Measurements from ENCODE around the gene CEBPA.
A peak's percentile ranks its signal among the peaks of the same experiment; 100 is the strongest.
"Not testable (repeated sequence)": the region's sequence is repeated elsewhere in the genome, so short reads cannot be mapped to it uniquely, and the experiment has no call there.

Gene CEBPA

DNA sequence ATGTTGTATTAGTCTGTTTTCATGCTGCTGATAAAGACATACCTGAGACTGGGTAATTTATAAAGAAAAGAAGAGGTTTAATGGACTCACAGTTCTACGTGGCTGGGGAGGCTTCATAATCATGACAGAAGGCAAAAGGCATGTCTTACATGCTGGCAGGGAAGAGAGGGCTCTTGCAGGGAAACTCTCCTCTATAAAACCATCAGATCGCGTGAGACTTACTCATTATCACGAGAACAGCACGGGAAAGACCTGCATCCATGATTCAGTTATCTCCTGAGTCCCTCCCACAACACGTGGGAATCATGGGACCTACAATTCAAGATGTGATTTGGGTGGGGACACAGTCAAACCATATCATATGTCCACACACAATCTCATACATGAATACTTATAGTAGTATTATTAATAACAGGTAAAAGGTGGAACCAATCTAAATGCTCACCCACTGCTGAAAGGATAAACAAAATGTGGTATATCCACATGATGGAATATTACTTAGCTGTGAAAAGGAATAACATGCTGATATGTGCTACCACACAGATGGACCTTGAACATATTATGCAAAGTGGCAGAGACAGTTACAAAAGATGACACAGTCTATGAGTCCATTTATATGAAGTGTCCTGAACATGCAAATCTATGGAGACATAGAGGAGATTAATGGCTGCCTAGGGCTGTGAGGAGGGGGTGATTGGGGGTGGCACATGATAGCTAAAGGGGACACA, 20.9 kb upstream of the CEBPA start:
- no peak for DNase-seq

- no peak for DNase-seq
Measured at GRCh38 chr19:33320636-33321035, 18.3 kb upstream of the CEBPA start.

DNA sequence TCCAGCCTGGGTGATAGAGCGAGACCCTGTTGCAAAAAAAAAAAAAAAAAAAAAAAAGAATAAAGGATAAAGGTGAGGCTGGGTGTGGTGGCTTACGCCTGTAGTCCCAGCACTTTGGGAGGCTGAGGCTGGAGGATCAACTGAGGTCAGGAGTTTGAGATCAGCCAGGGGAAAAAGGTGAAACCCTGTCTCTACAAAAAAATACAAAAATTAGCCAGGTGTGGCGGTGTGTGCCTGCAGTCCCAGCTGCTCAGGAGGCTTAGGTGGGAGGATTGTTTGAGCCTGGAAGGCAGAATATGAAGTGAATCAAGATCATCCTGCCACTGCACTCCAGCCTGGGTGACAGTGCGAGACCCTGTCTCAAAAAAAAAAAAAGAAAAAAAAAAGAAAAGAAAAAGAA, 15.7 kb upstream of the CEBPA start:
- not testable (repeated sequence) for DNase-seq

DNA sequence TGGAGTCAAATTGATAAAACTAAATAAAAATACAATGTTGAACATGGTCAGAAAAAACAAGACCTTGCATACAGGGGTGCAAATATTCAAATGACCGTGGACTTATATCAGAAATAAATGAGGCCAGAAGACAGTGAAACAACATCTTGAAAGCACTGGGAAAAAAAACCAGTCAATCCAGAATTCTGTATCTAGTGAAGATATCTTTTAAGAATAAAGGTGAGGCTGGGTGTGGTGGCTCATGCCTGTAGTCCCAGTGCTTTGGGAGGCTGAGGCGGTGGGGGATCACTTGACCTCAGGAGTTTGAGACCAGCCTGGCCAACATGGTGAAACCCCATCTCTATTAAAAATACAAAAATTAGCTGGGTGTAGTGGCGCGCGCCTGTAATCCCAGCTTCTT, 15.2 kb upstream of the CEBPA start:
- no peak for DNase-seq

- no peak for DNase-seq
Measured at GRCh38 chr19:33316541-33317264, 14.4 kb upstream of the CEBPA start.

- DNase-seq, result not testable (repeated sequence)
Measured at GRCh38 chr19:33312808-33313207, 10.5 kb upstream of the CEBPA start.

GRCh38 chr19:33312065-33312464, 9.7 kb upstream of the CEBPA start:
- no peak for DNase-seq

DNA sequence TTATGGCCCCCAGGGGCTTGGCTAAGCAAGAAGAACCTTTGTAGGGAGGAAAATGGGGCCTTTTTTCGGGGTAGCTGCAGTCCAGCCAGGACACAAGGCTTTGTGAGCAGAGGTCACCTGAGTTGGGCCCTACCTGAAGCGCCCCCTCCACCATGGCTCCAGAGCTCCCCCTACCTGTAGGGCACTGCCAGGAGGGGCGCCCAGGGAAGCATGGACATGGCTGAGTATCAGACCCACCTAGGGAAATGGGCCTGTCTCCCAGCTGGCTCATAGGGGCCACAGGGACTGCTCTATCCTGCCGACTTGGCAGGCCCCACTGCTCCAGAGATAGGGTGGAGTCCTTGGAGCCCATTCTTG, 9.0 kb upstream of the CEBPA start:
- DNase-seq, result no peak

GRCh38 chr19:33310606-33311325, 8.4 kb upstream of the CEBPA start:
- no peak for DNase-seq

- DNase-seq, result no peak
Measured at GRCh38 chr19:33309826-33310225, 7.5 kb upstream of the CEBPA start.

GRCh38 chr19:33306853-33307792, 4.8 kb upstream of the CEBPA start:
- DNase-seq, result no peak

DNA sequence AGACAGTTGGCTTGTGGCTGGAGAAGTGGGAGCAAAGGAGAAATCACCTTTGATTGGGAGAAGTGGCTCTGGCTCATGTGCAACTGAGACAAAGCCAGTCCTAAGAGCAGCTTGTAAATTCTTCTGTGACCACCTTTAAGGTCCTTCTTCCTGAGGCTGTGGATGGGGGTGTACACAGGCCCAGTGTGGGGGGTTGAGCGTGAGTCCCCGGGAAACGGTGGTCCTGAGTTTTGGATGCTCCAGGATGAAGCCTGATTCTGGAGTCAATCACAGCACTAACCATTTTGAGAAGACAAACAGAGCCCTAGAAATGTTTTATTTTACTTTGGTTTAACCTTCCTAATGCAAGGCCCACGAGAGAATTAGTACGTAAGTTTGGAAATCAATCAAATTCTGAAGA, 3.9 kb upstream of the CEBPA start:
- no peak for DNase-seq

DNA sequence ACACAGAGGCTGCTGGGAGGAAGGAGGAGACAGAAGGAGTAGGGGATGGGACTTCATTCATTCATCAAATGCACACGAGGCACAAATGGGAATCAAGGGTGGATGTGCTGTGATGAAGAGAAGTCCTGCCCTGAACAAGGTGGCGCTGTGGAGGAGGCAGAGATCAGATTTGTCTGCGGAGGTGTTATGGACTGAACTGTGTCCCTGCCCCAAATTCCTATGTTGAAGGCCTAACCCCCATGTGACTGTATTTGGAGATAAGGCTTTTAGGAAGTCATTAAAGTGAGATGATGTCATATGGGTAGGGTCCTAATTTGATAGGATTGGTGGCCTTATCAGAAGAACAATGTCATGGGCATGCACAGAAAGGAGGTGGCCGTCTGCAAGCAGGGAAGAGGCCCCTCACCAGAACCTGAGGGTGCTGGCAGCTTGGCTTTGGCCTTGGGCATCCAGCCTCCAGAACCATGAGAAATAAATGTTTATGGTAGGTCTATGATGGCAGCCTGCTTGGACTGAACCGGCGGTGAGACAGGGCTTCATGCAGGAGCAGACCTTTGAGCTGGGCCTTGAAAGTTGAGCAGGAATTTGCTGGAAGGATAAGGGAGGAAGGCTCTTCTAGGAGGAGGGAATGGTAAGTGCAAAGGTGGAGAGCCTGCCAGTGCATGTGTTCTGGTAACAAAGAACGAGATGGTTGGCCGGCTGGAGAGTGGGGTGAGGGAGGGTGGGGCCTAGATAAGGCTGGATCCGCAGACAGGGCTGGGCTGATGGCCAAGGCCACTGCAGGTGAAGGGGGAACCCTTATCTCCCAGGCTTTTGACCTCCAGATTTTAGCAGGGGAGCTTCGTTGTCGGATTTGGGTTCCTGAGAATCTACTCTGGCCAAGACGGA, 2.7 kb upstream of the CEBPA start:
- DNase-seq, result no peak

DNA sequence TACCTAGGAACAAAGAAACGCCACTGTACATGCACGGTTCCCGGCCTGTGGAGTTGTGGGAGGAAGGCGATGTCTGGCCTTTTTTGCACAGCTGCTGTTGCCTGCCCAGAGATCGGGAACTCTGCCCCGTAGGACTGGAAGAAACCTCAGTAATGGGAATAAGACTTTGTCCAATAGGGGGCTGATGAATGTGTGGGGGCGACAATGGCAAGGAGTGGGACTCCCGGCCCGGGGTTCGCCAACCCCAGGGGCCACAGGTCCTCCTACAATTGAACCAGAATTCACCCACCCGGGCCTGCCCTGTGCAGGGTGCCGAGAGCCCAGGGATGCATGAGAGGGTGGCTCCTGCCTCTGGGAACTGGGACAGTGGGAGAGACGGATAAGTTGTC, 2.0 kb upstream of the CEBPA start:
- DNase-seq, result no peak

DNA sequence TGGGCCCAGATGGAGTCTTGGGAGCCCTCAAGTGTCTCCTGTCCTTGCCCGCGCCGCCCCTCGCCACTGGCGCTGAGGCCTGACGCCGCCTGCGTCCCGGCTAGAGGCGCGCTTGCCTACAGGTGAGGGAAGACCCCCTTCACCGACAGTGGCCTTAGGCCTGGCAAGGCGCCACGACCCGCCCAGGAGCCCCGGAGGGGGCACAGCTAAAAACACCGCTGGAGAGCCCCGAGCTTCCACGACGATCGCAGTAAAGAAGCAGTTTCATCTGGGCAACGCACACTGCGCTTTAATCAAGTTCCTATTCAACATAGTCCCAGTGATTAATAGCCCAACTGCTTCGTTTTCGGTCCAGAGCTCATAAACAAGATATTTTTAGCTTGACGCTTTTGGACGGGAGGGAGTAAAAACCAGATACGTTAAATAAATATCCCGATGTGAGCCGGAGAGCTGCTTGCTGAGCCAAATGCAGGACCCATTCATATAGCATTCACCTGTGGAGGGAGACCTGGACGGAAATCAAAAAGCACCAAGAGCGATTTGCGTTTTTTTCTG, 1.5 kb upstream of the CEBPA start:
- no peak for DNase-seq

DNA sequence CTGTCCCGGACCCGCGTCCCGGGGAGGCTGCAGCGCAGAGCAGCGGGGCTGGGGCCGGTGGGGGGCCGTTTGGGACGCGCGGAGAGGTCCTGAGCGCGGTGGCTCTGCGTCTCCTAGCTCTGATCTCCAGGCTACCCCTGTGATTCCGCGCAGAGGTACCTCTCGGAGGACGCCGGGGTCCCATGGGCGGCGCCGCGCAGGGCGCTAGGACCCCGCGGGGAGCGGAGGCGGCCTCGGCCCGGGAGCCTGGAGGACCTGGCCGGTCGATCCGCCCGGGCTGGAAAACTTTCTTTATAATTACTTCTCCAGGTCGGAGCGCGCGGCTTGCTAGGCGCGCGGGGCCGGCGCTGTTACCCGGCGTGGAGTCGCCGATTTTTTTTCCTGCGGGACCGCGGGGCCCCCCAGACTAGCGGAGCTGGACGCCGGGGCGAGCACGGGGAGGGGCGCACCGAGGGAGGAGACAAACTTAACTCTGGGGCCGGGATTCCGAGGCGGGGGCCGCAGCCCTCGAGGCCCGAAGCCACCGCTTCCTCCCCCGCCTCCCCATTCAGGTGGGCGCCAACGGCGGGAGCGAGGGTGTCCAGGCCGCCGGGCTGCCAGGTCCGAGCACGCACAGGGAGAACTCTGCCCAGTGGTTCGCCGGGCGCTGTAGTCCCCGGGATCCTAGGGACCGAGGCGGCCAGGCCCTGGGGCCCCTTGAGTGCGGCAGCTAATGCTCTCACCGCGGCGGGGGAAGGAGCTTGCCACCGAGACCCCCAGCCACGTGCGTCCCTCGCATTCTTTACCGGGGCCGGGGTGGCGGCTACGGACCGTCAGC, 848 bp upstream of the CEBPA start:
- DNase-seq, result peak; percentile 41

DNA sequence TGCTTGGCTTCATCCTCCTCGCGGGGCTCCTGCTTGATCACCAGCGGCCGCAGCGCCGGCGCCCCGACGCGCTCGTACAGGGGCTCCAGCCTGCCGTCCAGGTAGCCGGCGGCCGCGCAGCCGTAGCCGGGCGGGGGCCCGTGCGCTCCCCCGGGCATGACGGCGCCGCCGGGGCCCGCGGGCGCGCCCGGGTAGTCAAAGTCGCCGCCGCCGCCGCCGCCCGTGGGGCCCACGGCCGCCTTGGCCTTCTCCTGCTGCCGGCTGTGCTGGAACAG, 497 bp downstream of the CEBPA start:
- DNase-seq, result no peak

- no peak for DNase-seq
Measured at GRCh38 chr19:33301144-33301899, 1.0 kb downstream of the CEBPA start.

DNA sequence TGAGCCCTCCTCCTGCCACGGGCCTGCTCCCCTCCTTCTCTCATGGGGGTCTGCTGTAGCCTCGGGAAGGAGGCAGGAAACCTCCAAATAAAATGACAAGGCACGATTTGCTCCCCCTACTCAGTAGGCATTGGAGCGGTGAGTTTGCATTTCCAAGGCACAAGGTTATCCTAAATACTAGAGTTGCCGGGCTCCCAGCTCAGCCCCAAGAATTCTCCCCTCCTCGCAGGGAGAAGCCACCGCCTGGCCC, 1.5 kb downstream of the CEBPA start:
- no peak for DNase-seq
